SU-DHL-6 (cell line): ENCODE measurements around the gene NHLRC4.

Experiments used
- H2AFZ ChIP-seq: fragments of 200-600 bp; sonication (generic); 2 replicates; pipeline ENCODE4 v1.6.1; 2014; ENCODE audit warnings: low read depth, mild to moderate bottlenecking, moderate library complexity, mixed read lengths, antibody characterized with exemption, low read length; ENCODE audit not compliant: severe bottlenecking
- H3F3A ChIP-seq: fragments of 200-600 bp; shearing (Covaris generic); 2 replicates; pipeline ENCODE4 v1.6.0; 2016; ENCODE audit warnings: antibody characterized with exemption, mild to moderate bottlenecking; ENCODE audit not compliant: insufficient read depth
- H3K27ac ChIP-seq: fragments of 200-600 bp; sonication (generic); 2 replicates; pipeline ENCODE4 v1.5.1; 2016; ENCODE audit warnings: low read depth, mild to moderate bottlenecking, low read length, moderate library complexity, mixed read lengths
- H3K27me3 ChIP-seq: fragments of 200-600 bp; sonication (generic), shearing (Covaris generic); 2 replicates; pipeline ENCODE4 v1.6.0; 2014; ENCODE audit warnings: mild to moderate bottlenecking, low read length
- H3K36me3 ChIP-seq: fragments of 200-600 bp; sonication (generic); 2 replicates; pipeline ENCODE4 v1.6.1; 2014; ENCODE audit warnings: mild to moderate bottlenecking, low read length, mixed read lengths
- H3K4me2 ChIP-seq: fragments of 300-600, 200-600 bp; shearing (Covaris generic), sonication (generic); 2 replicates; pipeline ENCODE4 v1.6.0; 2014; ENCODE audit warnings: low read length, low read depth, mild to moderate bottlenecking; ENCODE audit not compliant: poor library complexity, severe bottlenecking
- H3K4me3 ChIP-seq: fragments of 200-600 bp; sonication (generic); 2 replicates; pipeline ENCODE4 v1.5.1; 2014; ENCODE audit warnings: antibody characterized with exemption, low read length, mild to moderate bottlenecking, mixed read lengths; ENCODE audit not compliant: insufficient read depth, poor library complexity, severe bottlenecking
- H3K79me2 ChIP-seq: fragments of 200-600 bp; sonication (generic); 2 replicates; pipeline ENCODE4 v1.6.1; 2014; ENCODE audit warnings: mild to moderate bottlenecking, low read length, moderate library complexity; ENCODE audit not compliant: insufficient read depth
- H3K9ac ChIP-seq: fragments of 200-600 bp; sonication (generic); 2 replicates; pipeline ENCODE4 v1.7.0; 2014; ENCODE audit warnings: mild to moderate bottlenecking, low read length
- H3K9me2 ChIP-seq: fragments of 200-600 bp; sonication (generic); replicated peaks from 2 replicates; pipeline ENCODE4 v1.6.1; 2014; ENCODE audit warnings: low read length; ENCODE audit not compliant: insufficient read depth
- H3K9me3 ChIP-seq: fragments of 200-600 bp; sonication (generic); 2 replicates; pipeline ENCODE4 v1.6.1; 2014; ENCODE audit warnings: low read length, mixed read lengths; ENCODE audit not compliant: insufficient read depth
- H4K20me1 ChIP-seq: fragments of 200-600 bp; sonication (generic); 2 replicates; pipeline ENCODE4 v1.6.1; 2014; ENCODE audit warnings: low read depth, mild to moderate bottlenecking, antibody characterized with exemption, low read length, moderate library complexity, mixed read lengths
- CTCF ChIP-seq: fragments of 200-600 bp; sonication (generic); IDR thresholded peaks from one replicate; pipeline ENCODE4 v1.5.1; 2017; ENCODE audit warnings: antibody characterized with exemption, mild to moderate bottlenecking, low read length, moderate library complexity; ENCODE audit not compliant: insufficient read depth, poor library complexity, severe bottlenecking
- EZH2phosphoT487 ChIP-seq: fragments of 200-600 bp; sonication (generic), shearing (Covaris generic); conservative IDR thresholded peaks from 2 replicates; pipeline ENCODE4 v1.6.1; 2018; ENCODE audit warnings: mild to moderate bottlenecking, antibody characterized with exemption, low read length, moderate library complexity, mixed read lengths

NHLRC4 gene

GRCh38 chr16:616733-617586, 50.2 kb downstream of the NHLRC4 start:
- H3F3A ChIP-seq, result no peaks in the 10 kb centered on the region

GRCh38 chr16:617855-618254, 51.0 kb downstream of the NHLRC4 start:
- Histone ChIP-seq H2AFZ (no peak overlapping the region), H3K9me2 (no peaks in the 10 kb centered on the region), H3K9me3 (no peaks in the 10 kb centered on the region), H3K4me3 (no peak overlapping the region), H3K9ac (no peak overlapping the region), H3F3A (no peaks in the 10 kb centered on the region), H4K20me1 (no peaks in the 10 kb centered on the region), H3K79me2 (no peaks in the 10 kb centered on the region), H3K4me2 (no peak overlapping the region), H3K27ac (no peak overlapping the region), H3K36me3 (no peaks in the 10 kb centered on the region), H3K27me3 (no peaks in the 10 kb centered on the region)
- TF ChIP-seq CTCF (no peak), EZH2phosphoT487 (no peak)

More at GRCh38 chr16:616733-617586, 50.2 kb downstream of the NHLRC4 start:
- Histone ChIP-seq H3K4me2 (no peak overlapping the region), H3K79me2 (no peaks in the 10 kb centered on the region), H4K20me1 (no peaks in the 10 kb centered on the region), H3K36me3 (no peaks in the 10 kb centered on the region), H3K27me3 (no peaks in the 10 kb centered on the region), H3K9ac (no peak overlapping the region), H2AFZ (no peak overlapping the region), H3K9me2 (no peaks in the 10 kb centered on the region), H3K9me3 (no peaks in the 10 kb centered on the region), H3K27ac (no peak overlapping the region), H3K4me3 (no peak overlapping the region)
- TF ChIP-seq EZH2phosphoT487 (no peak), CTCF (no peak)
